Measurements from ENCODE around the gene FCHO2.

The FCHO2 gene

DNA sequence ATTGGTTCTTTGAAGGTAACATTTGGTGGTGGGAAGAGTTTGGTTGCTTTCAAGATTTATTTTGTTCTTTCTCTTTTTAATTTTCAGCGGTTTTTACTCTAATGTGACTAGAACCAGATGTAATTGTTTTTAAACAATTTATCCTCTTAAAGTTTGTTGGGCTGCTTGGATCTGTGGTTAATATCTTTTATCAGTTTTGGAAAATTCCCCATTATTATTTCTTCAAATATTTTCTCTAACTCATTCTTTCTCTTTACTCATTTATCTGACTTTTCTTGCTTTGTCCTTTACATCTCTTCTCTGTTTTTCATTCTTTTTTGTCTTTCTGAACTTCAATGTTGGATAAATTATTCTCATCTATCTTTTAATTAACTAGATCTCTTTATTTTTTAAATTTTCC, 29.9 kb downstream of the FCHO2 start:
- H3K9me3 ChIP-seq (ENCODE audit: control insufficient read depth, insufficient read depth, low read length), result no peaks in the 10 kb centered on the region
- H3K4me2 ChIP-seq (ENCODE audit: low read length), result no peak overlapping the region
- H3K79me2 ChIP-seq (ENCODE audit: control insufficient read depth, low read length), result no peaks in the 10 kb centered on the region
- no peaks in the 10 kb centered on the region for H4K20me1 ChIP-seq (ENCODE audit: control insufficient read depth, insufficient read depth, low read depth, low read length)
- H3K27me3 ChIP-seq (ENCODE audit: control insufficient read depth, low read length), result no peaks in the 10 kb centered on the region
- no peak overlapping the region for H3K27ac ChIP-seq (ENCODE audit: low read depth, low read length)
- H3K4me1 ChIP-seq (ENCODE audit: control insufficient read depth, low read length), result no peaks in the 10 kb centered on the region
- 0 out of 2 replicates have a peak, but pooled peaks cover 2% of the 10 kb centered on the region for H3K36me3 ChIP-seq (ENCODE audit: control insufficient read depth, low read length)
- no peaks in the 10 kb centered on the region for H3K9me2 ChIP-seq (replicated peaks; ENCODE audit: control insufficient read depth, low read length)
- H3F3A ChIP-seq (ENCODE audit: control insufficient read depth, insufficient read depth), result no peaks in the 10 kb centered on the region
- H3K4me3 ChIP-seq (ENCODE audit: low read length), result no peak overlapping the region
- no peak for TF ChIP-seq EZH2phosphoT487 (IDR thresholded peaks at IDR 0.05; ENCODE audit: borderline replicate concordance, low read length)
- TF ChIP-seq, protein P1, sequence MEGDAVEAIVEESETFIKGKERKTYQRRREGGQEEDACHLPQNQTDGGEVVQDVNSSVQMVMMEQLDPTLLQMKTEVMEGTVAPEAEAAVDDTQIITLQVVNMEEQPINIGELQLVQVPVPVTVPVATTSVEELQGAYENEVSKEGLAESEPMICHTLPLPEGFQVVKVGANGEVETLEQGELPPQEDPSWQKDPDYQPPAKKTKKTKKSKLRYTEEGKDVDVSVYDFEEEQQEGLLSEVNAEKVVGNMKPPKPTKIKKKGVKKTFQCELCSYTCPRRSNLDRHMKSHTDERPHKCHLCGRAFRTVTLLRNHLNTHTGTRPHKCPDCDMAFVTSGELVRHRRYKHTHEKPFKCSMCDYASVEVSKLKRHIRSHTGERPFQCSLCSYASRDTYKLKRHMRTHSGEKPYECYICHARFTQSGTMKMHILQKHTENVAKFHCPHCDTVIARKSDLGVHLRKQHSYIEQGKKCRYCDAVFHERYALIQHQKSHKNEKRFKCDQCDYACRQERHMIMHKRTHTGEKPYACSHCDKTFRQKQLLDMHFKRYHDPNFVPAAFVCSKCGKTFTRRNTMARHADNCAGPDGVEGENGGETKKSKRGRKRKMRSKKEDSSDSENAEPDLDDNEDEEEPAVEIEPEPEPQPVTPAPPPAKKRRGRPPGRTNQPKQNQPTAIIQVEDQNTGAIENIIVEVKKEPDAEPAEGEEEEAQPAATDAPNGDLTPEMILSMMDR (IDR thresholded peaks at IDR 0.05; ENCODE audit: low read depth, low read length, poor library complexity, severe bottlenecking), result no peak

DNA sequence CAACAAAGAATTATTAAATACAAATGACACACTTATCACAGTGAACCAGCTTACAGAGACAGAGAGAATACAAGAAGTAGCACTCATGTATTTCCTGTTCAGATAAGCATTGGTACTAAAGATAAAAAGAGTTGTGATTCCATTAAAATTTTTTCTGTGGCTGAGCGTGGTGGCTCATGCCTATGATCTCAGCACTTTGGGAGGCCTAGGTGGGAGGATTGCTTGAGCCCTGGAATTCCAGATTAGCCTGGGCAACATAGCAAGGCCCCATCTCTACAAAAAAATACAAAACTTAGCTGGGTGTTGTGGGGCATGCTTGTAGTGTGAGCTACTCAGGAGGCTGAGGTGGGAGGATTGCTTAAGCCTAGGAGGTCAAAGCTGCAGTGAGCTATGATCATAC, 32.9 kb downstream of the FCHO2 start:
- Histone ChIP-seq H3K9me3 (ENCODE audit: control insufficient read depth, insufficient read depth, low read length) (no peaks in the 10 kb centered on the region), H3K79me2 (ENCODE audit: control insufficient read depth, low read length) (no peaks in the 10 kb centered on the region), H3K4me3 (ENCODE audit: low read length) (no peak overlapping the region), H3F3A (ENCODE audit: control insufficient read depth, insufficient read depth) (no peaks in the 10 kb centered on the region), H3K36me3 (ENCODE audit: control insufficient read depth, low read length) (peaks cover 4% of the 10 kb centered on the region; the same call in 1 of the 2 replicates), H4K20me1 (ENCODE audit: control insufficient read depth, insufficient read depth, low read depth, low read length) (no peaks in the 10 kb centered on the region), H3K27ac (ENCODE audit: low read depth, low read length) (no peak overlapping the region), H3K4me2 (ENCODE audit: low read length) (no peak overlapping the region), H3K27me3 (ENCODE audit: control insufficient read depth, low read length) (no peaks in the 10 kb centered on the region), H3K4me1 (ENCODE audit: control insufficient read depth, low read length) (no peaks in the 10 kb centered on the region), H3K9me2 (replicated peaks; ENCODE audit: control insufficient read depth, low read length) (no peaks in the 10 kb centered on the region)
- TF ChIP-seq EZH2phosphoT487 (IDR thresholded peaks at IDR 0.05; ENCODE audit: borderline replicate concordance, low read length), result no peak
- TF ChIP-seq, protein P1 (IDR thresholded peaks at IDR 0.05; ENCODE audit: low read depth, low read length, poor library complexity, severe bottlenecking), result no peak

DNA sequence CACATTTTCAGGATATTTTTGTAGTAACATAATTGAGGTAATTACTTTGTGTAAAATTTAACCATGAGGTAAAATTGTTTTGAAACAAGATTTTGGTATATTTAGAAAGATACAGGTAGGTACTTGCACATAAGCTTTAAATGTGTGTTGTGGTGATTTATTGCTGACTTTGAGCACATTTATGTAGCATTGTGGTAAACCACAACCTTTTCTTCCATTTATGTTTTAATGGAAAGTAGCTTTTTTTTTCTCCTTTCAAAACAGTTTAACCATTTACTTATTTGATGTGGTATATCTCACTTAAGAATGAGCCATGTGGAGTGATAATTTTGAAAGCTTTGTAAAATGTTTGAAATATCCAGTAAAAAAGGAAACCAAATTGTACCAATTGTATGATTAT, 35.6 kb downstream of the FCHO2 start:
- H3K4me1 ChIP-seq (ENCODE audit: control insufficient read depth, low read length), result no peaks in the 10 kb centered on the region
- no peak overlapping the region for H3K27ac ChIP-seq (ENCODE audit: low read depth, low read length)
- TF ChIP-seq, protein P1 (IDR thresholded peaks at IDR 0.05; ENCODE audit: low read depth, low read length, poor library complexity, severe bottlenecking), result no peak
- no peak for TF ChIP-seq EZH2phosphoT487 (IDR thresholded peaks at IDR 0.05; ENCODE audit: borderline replicate concordance, low read length)
- no peaks in the 10 kb centered on the region for H3K27me3 ChIP-seq (ENCODE audit: control insufficient read depth, low read length)
- no peaks in the 10 kb centered on the region for H3F3A ChIP-seq (ENCODE audit: control insufficient read depth, insufficient read depth)
- H3K4me3 ChIP-seq (ENCODE audit: low read length), result no peak overlapping the region
- no peaks in the 10 kb centered on the region for H4K20me1 ChIP-seq (ENCODE audit: control insufficient read depth, insufficient read depth, low read depth, low read length)
- no peak overlapping the region for H3K4me2 ChIP-seq (ENCODE audit: low read length)
- no peaks in the 10 kb centered on the region for H3K9me2 ChIP-seq (replicated peaks; ENCODE audit: control insufficient read depth, low read length)
- H3K79me2 ChIP-seq (ENCODE audit: control insufficient read depth, low read length), result no peaks in the 10 kb centered on the region
- peaks cover 4% of the 10 kb centered on the region; the same call in 1 of the 2 replicates for H3K36me3 ChIP-seq (ENCODE audit: control insufficient read depth, low read length)
- H3K9me3 ChIP-seq (ENCODE audit: control insufficient read depth, insufficient read depth, low read length), result no peaks in the 10 kb centered on the region

Measured in DOHH2 (cell line).